GM21825 (cell line): ENCODE data around the gene FBXO41.
"Not testable (repeated sequence)": the region's sequence is repeated elsewhere in the genome, so short reads cannot be mapped to it uniquely, and the experiment has no call there.

Source experiments
- ATAC-seq: cut with Tn5 transposase; IDR thresholded peaks from one replicate; pipeline ENCODE4 v1.9.1; 2021; ENCODE audit warnings: mild to moderate bottlenecking, moderate library complexity; ENCODE audit not compliant: unreplicated experiment

Gene FBXO41

DNA sequence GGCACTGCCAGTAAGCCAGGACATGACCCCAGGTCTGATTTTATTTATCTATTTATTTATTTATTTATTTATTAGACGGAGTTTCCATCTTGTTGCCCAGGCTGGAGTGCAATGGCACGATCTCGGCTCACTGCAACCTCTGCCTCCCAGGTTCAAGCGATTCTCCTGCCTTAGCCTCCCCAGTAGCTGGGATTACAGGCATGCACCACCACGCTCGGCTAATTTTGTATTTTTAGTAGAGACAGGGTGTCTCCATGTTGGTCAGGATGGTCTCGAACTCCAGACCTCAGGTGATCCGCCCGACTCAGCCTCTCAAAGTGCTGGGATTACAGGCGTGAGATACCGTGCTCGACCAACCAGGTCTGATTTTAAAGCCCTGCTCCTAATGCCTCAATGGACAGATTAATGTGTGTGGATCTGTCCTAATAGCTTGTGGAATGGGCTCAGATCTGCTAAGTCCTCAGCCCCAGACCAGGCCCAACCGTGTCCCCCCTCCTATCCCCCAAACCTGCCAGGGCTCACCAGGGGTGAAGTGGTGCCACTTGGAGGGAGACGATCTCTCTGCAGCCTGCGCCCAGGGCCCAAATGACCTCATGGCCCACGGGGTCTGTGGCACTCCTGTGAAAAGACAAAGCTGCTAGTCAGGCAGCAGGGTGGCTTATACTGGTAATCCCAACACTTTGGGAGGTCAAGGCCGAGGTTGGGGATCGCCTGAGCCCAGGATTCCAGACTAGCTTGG is 21.4 kb downstream of the FBXO41 start:
- not testable (repeated sequence) for ATAC-seq

DNA sequence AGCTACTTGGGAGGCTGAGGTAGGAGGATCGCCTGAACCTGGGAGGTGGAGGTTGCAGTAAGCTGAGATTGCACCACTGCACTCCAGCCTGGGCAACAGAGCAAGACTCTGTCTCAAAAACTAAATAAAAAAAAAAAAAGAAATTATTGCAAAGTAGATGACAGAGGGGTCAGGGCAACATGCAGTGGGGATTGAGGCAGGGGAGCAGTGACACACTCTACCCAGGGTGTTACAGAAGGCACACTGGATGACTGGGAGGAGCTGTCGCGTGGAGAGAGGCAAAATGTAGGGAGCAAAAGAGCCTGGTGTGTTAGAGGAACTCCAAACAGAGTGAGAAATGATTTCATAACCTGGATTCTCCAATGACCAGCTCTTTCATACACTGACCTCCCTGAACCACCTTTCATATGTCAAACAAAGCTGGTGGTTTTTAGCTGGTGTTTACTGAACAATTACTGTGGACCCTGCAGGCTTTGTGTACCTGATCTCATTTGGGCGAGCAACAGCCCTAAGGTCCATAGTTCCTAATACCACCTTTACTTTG is 22.1 kb downstream of the FBXO41 start:
- ATAC-seq, result no peak

DNA sequence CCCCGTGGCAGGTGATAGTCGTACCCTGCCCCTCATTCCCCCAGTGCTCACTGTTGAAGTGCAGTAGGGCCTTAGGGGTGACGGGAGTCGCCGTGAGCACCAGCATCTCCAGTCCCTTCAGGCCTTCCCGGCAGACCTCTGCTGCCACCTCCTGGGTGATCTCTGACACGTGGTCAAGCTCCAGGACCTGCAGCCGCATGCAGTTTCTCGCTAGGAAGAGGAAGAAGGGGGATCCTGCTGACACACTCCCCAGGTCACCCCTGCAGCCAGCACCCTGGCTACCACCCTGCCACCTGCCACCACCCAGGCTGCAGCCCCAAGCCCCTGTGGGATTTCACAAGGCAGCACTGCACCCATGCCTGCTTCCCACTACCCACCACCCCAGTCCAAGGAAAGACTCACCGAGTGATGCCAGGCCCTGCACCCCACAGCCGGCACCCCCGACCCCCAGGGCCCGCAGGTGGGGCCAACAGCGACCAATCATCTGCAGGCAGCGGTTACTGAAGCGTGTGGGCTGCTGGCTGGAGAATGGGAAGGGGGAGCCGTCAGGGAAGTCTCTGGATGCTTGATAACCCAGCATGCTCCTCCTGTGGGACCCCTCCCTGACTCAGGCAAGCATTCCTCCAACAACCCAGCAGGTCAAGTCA is 23.8 kb downstream of the FBXO41 start:
- no peak for ATAC-seq

DNA sequence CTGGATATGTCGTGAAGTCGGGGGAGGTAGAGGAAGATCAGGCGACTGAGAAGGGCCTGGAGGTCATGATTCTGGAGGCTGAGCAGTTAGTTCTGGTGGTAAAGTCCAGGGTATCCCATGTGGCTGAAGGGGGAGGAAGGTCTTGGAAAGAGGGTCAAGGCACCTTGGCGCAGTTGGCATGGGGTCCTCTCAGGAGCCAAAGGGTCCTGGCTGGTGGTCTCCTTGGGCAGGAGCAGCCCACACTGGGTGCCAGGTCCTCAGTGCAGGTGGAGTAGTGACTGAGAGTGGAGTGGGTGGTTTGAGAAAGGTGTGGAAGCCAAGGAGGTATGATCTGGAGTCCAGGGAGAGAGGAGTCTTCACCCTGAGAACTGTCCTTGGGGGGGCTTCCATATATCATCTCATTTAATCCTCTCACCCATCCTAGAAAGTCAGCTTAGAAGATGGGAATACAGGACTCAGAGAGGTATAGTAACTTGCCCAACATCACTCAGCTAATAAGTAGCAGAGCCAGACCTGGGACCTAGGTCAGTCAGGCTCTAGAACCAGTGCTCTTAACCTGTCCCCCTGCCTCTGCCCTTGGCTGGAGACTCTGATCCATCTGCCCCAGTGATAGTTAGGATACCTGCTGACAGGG is 24.5 kb downstream of the FBXO41 start:
- no peak for ATAC-seq

DNA sequence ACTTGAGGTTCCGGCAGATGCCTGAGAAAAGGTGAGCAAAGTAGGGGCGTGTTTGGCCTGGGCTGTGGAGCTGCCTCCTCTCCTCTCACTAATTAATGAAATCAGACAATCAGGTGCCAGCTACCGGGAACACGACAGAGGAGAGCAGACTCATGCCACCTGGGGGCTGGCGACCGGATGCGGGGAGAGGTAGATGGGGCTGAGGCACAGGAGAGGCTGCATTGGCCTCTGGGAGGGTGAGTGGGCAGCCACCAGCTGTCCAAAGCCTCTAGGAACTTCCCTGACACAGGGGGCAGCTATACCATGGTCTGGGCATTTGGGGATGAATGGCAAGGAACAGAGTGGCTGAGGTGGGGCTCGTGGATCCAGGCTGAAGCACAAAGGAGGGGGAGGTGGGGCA is 25.0 kb downstream of the FBXO41 start:
- no peak for ATAC-seq

DNA sequence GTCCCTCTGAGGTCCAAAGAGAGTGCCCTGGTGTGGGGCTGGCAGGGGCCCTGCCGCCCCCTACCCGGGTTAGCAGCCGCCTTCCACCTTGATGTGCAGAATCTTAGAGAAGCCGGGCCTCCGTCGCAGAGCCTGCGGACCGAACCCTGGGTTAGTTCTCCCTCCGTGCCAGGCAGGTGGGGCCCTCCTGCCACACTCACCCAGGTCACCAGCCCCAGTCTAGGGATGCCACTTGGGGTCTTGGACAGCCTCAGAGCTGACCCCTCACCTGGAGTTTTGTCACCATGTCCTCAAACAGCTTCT is 25.4 kb downstream of the FBXO41 start:
- ATAC-seq, result no peak

DNA sequence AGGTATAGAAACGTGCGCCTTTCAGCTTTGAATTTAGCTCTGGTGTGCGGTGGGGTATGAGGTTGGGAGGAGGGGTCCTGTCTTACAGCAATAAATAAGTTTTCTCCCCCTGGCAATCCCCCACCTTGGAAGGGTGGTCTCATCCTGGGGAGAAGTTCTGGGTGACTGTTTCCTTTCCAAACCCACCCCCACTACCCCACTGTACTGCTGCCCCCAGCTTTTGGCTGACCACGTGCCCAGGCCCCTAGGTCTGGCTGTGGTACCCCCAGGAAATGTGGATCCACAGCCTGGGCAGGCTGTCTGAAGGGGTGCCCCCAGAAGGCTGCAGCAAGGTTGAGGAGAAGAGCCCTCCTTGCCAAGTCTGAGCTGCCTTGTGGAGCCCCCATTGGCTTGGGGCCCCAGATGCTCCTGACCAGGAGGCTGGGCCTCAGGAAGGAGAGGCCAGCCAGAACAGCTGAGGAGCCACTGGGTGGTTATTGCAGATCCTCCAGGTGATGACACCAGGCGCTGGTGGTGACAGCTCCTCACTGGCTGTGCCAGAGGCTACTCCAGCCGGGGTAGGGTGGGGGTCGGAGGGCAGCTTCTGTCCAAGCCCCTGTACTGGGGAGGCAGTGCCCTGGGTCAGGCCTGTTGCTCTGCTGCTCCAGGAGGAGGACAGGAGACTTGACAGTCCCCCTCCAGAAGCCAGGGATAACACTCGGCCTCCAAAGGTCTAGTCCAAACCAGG is 25.9 kb downstream of the FBXO41 start:
- ATAC-seq, result no peak

DNA sequence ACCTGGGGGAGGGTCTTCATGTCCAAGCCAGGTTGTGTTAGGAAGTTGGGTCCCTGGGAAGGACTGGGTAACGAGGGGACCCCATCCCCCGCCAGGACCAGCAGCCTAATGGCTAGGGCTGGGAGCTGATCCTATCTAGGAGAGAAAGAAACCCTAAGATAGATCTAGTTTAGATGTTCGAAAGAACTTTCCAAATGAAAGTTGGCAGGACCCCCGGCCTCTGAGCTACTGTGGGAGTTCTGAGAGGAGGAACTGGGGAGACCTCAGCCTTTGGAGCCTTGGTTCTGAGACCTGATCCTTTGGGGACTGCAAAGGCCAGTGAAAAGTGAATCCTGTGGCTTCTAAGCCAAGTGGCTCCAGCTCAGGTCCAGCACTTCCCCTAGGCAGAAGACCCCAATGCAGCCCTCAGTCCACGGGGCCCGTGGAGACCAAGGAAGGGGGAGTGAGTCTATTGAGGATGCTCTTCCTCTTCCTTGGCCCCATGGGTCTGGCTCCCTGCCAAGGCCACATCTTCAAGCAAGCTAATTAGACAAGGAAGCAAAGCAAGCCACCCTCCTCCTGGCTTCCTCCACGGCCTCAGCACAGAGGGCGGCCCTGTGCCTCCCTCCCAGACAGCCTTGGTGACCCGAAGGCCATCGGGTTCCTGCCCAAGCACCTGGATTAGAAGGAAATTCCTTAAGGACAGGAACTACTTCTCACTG is 26.7 kb downstream of the FBXO41 start:
- ATAC-seq, result no peak

DNA sequence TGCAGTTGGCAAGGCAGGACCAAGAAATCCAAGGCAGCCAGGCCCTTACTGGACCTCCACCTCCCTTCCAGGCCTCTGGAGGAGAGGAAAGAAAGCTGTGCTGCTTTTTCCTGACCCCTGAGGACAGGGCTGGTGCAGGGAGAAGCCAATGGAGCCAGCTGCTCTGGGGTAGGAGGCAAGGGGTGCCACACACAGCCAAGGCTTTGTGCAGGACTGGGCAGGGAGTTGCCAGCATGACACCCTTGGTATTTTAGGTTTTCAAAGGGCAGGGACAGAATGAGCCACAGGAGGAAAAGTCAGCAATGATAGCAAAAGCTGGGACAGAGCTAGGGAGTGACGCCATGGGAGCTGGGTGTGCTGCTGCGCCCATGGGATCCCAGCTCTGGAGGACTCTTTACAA is 27.3 kb downstream of the FBXO41 start:
- no peak for ATAC-seq

DNA sequence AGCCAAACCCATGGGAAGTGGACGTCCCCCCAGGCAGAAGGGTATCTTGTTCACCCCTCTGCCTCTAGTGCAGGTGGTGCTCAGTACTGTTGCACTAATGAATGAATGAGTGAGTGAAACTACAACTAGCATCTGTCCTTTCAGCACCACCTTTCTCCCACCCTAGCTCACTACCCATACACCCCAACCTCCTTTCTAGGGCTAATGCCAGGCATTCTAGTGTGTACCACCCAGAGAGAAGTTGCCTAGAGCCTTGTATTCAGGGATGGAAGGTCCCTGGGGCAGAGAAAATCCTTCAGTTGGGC is 27.7 kb downstream of the FBXO41 start:
- ATAC-seq, result no peak

DNA sequence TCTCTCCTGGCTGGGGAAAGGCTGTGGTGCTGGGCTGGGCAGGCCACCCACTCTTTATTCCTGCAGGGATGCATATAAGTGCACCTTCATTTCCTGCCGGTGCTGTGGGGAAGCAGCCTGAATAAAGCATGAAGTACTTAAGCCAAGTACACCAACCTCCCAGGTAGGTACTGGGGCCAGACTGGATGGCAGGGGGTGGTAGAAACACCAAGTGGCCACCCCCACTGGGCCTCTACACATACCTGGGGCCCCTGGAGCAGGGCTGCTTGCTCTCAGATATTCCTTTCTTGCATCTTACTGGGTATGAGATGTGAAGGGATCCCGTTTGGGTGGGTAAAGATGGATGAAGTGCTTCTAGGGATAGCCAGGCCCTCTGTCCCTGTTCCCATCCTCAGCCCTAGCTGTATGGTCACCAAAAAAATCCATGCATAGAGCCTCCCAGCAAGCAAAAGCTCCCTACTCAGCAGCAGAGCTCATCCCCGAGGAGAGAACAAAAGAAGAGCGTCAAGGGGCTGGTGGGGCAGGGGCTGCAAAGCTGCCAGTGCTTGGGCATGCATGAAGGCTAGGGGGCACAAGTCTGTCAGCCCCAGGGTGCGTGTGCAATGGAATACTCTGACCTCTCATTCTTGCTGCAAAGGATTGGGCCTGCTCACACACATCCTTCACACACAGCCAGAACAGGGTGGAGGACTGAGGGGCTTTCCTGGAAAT is 28.2 kb downstream of the FBXO41 start:
- no peak for ATAC-seq

DNA sequence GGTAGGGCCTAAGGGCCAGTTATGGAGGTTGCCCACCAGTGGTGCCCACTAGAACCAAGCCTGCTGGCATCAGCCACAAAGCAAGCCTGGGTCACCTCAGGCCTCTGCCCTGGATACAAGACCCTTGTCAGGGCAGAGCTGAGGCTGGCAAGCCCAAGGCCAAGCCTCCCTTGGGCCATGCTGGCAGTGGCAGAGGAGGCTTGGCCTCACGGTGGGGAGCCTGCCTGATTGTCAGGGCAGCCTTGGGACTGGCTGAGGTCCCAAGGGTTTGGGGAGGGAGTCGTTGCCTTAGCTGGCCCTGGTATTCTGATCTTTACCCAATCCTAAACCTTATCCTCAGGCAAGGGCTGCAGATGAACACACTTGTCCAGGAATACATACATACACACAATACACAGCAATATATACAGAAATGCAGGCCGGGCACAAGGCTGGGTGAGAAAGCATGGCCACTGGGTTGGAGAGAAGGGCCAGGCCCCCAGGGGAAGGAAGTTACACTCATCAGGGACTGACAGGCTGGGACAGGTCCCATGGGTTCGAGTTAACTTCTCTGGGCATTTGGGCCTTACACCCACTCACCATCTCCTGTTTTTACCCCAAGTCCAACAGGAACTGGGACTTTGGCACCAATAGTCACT is 29.2 kb downstream of the FBXO41 start:
- no peak for ATAC-seq

DNA sequence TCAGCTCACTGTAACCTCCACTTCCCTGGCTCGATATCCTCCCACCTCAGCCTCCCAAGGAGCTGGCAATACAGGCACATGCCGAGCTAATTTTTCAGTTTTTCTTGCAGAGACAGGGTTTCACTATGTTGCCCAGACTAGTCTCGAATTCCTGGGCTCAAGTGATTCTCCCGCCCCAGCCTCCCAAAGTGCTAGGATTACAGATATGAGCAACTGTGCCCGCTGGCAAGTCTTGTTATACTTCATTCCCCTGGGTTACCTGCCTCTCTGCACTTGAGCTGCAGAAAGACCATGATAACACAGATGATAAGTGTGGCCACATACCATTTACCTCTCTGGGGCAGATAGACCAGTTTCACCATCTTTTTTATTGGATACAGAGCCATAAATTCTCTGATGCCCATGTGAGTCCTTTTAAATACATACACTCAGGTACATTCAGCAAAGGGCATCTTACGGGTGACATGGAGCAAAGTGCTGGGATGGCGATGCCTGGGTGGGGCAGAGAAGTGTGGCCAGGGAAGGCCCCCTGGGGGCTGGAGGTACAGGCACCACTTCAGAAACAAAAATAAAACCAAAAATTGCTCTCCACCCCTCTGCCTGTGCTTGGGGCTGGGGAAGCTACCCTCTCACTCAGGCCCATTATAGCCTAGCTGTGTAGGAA is 29.8 kb downstream of the FBXO41 start:
- ATAC-seq, result no peak

DNA sequence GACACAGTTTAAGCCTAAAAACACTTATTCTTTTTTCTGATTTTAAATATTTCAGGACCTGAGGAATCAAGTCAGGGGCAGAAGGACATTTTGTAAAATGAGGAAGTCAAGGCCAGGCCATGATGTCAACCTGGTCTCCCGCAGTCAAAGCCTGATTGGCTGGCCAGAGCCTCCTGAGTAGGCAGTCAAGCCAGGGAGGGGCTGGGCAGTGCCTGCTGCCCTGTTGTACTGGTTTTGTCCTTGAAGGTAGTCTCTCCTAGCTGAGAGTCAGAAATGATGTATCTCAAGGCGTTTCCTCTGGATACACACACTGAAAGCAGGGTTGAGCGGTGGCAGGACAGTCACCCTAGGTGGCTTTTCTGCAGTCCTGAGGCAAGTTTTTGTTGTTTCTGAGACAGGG is 30.4 kb downstream of the FBXO41 start:
- no peak for ATAC-seq

DNA sequence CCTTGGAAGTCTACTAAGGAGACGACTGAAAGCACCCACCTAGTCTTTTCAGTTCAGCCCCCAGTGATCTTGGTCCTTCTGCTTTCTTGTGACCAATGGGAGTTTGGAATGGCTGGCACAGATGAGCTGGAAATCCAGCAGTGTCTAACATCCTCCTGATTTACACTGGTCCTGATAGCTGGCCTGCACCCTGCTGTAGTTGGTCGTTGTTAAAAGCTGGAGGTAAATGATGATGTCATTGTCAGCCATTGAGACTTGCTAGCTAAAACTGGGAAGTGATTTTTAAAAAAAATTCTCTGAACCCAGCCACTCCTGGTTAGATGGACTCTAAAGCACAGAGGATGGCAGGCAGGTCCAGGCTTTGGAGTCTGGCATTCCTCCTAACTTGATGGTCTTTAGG is 30.9 kb downstream of the FBXO41 start:
- no peak for ATAC-seq

DNA sequence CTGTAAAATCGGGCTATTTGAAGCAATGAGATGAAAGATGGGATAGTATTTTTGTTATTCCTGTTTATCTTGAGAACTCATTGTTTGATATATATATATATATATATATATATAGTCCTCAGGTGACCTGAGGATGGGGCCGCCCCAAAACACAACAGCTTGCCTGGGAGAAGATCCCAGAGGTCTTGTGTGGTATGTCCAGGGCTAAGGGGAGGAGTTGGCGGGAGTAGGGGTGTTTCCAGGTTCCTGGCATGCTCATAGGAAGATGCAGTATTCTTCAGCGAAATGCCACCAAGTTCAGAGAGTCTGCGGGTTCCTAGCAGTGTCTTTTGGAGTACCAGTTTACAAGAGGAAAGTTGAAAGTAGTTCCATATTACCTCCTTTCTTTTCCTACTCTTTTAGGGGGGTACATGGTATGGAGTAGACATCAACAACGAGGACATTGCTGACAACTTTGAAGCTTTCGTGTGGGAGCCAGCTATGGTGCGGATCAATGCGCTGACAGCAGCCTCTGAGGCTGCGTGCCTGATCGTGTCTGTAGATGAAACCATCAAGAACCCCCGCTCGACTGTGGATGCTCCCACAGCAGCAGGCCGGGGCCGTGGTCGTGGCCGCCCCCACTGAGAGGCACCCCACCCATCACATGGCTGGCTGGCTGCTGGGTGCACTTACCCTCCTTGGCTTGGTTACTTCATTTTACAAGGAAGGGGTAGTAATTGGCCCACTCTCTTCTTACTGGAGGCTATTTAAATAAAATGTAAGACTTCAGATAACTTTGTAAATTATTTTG is 31.8 kb downstream of the FBXO41 start:
- ATAC-seq, result no peak

DNA sequence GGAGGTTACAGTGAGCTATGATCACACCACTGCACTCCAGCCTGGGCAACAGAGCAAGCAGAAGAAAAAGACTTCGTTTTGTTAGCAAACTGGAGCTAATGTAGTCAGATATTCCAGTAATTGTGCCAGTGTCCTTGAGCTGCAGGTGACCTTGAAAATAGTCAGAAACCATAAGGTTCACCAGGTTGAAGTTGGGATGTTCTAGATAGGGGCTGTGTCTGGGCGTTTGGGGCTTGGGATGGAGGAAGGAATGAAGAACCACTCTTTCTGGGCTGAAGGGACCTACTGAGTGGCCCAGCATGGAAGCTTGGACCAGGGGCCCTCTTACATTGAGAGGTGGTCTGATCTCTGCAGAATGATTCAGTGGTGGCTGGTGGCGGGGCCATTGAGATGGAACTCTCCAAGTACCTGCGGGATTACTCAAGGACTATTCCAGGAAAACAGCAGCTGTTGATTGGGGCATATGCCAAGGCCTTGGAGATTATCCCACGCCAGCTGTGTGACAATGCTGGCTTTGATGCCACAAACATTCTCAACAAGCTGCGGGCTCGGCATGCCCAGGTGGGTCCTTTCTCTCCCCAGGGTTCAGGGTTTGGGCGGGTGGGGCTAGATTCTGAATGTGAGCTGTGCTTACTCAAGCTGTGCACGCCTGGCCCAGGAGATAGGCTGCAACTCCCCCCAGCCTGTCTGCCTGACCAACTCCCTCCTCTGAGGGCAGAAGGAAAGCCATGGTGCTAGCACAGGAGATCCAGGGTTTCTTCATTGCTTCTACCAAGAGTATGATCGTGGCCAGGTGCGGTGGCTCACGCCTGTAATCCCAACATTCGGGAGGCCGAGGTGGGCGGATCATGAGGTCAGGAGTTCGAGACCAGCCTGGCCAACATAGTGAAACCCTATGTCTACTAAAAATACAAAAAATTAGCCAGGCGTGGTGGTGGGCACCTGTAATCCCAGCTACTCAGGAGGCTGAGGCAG is 33.1 kb downstream of the FBXO41 start:
- ATAC-seq, result no peak

DNA sequence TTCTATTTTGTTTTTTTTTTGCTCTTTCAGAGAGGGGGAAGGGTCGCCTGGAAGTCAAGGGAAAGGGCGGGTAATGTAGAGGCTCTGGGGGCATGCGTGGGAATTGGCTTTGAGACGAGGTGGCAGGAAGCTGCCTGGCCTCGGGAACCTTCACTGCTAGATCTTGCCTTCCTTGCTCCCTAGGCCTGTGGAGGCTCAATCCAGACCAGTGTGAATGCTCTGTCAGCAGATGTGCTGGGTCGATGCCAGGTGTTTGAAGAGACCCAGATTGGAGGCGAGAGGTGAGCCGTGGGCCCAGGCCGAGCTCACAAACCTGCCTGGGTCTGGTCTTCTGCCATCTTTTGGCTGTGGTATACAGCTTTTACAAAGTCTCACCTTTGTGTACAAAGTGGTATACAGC is 34.6 kb downstream of the FBXO41 start:
- ATAC-seq, result no peak
